ENCODE results near the gene ATP1A1.

Gene ATP1A1

GRCh38 chr1:116329524-116330341, 43.3 kb upstream of the ATP1A1 start:
- no peak for TF ChIP-seq EZH2 (IDR thresholded peaks at IDR 0.05; ENCODE audit: borderline replicate concordance, low read length)
- TF ChIP-seq CTCF (IDR thresholded peaks at IDR 0.05; ENCODE audit: low read length) = no peak
- no peaks in the 10 kb centered on the region for H3K9me3 ChIP-seq (ENCODE audit: low read length)
- no peak overlapping the region for H3K9ac ChIP-seq (ENCODE audit: low read length)
- H3K4me1 ChIP-seq (ENCODE audit: insufficient read depth, low read length, severe bottlenecking) = no peaks in the 10 kb centered on the region
- H2AFZ ChIP-seq (ENCODE audit: low read length) = no peak overlapping the region
- no peaks in the 10 kb centered on the region for H3K27me3 ChIP-seq (ENCODE audit: insufficient read depth, low read length)
- no peak overlapping the region for H3K4me2 ChIP-seq (ENCODE audit: low read length)
- H4K20me1 ChIP-seq (ENCODE audit: insufficient read depth, low read length) = no peaks in the 10 kb centered on the region
- H3K79me2 ChIP-seq (ENCODE audit: insufficient read depth, low read length) = no peaks in the 10 kb centered on the region
- H3K4me3 ChIP-seq (ENCODE audit: low read depth, low read length, poor library complexity, severe bottlenecking) = no peak overlapping the region
- H3K9me2 ChIP-seq (ENCODE audit: low read depth, low read length) = no peaks in the 10 kb centered on the region
- no peak overlapping the region for H3K27ac ChIP-seq (ENCODE audit: low read depth, low read length, poor library complexity, severe bottlenecking)
- H3K36me3 ChIP-seq (ENCODE audit: insufficient read depth, low read length) = no peaks in the 10 kb centered on the region
- H3F3A ChIP-seq (ENCODE audit: insufficient read depth, low read length) = no peaks in the 10 kb centered on the region

GRCh38 chr1:116330342-116330652, 42.7 kb upstream of the ATP1A1 start:
- Histone ChIP-seq H3K4me3 (ENCODE audit: low read depth, low read length, poor library complexity, severe bottlenecking) (no peak overlapping the region), H3F3A (ENCODE audit: insufficient read depth, low read length) (no peaks in the 10 kb centered on the region), H3K27me3 (ENCODE audit: insufficient read depth, low read length) (no peaks in the 10 kb centered on the region), H3K9ac (ENCODE audit: low read length) (no peak overlapping the region), H3K36me3 (ENCODE audit: insufficient read depth, low read length) (no peaks in the 10 kb centered on the region), H3K27ac (ENCODE audit: low read depth, low read length, poor library complexity, severe bottlenecking) (no peak overlapping the region), H3K4me1 (ENCODE audit: insufficient read depth, low read length, severe bottlenecking) (no peaks in the 10 kb centered on the region), H3K9me2 (ENCODE audit: low read depth, low read length) (no peaks in the 10 kb centered on the region), H2AFZ (ENCODE audit: low read length) (no peak overlapping the region), H4K20me1 (ENCODE audit: insufficient read depth, low read length) (no peaks in the 10 kb centered on the region), H3K4me2 (ENCODE audit: low read length) (no peak overlapping the region), H3K79me2 (ENCODE audit: insufficient read depth, low read length) (no peaks in the 10 kb centered on the region), H3K9me3 (ENCODE audit: low read length) (no peaks in the 10 kb centered on the region)
- no peak for TF ChIP-seq CTCF (IDR thresholded peaks at IDR 0.05; ENCODE audit: low read length)
- no peak for TF ChIP-seq EZH2 (IDR thresholded peaks at IDR 0.05; ENCODE audit: borderline replicate concordance, low read length)

DNA sequence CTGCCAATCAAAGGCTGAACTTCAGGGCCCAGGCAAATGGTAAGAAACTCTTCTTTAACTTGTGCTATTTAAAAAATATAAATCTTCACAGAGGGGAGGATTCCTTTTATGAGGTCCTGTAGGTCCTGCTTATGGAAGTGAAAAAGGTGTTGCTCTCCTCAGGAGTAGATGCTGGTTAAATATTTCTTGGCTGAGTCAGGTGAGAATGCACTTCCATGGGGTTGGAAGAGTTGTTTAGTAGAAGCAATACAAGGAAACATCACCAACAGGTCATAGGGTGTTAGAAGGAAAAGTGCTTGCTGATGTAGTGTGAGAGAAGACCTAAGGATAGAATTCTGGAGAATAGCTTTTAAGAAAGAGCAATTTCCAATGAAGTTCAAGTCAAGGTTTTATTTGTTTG, 42.2 kb upstream of the ATP1A1 start:
- H3K79me2 ChIP-seq (ENCODE audit: insufficient read depth, low read length) = no peaks in the 10 kb centered on the region
- no peaks in the 10 kb centered on the region for H3K27me3 ChIP-seq (ENCODE audit: insufficient read depth, low read length)
- H4K20me1 ChIP-seq (ENCODE audit: insufficient read depth, low read length) = no peaks in the 10 kb centered on the region
- H3K36me3 ChIP-seq (ENCODE audit: insufficient read depth, low read length) = no peaks in the 10 kb centered on the region
- TF ChIP-seq EZH2 (IDR thresholded peaks at IDR 0.05; ENCODE audit: borderline replicate concordance, low read length) = no peak
- no peak for TF ChIP-seq CTCF (IDR thresholded peaks at IDR 0.05; ENCODE audit: low read length)
- H3F3A ChIP-seq (ENCODE audit: insufficient read depth, low read length) = no peaks in the 10 kb centered on the region
- H3K9ac ChIP-seq (ENCODE audit: low read length) = no peak overlapping the region
- H3K4me1 ChIP-seq (ENCODE audit: insufficient read depth, low read length, severe bottlenecking) = no peaks in the 10 kb centered on the region
- no peak overlapping the region for H3K4me3 ChIP-seq (ENCODE audit: low read depth, low read length, poor library complexity, severe bottlenecking)
- no peak overlapping the region for H3K27ac ChIP-seq (ENCODE audit: low read depth, low read length, poor library complexity, severe bottlenecking)
- H3K9me3 ChIP-seq (ENCODE audit: low read length) = no peaks in the 10 kb centered on the region
- H3K4me2 ChIP-seq (ENCODE audit: low read length) = no peak overlapping the region
- no peaks in the 10 kb centered on the region for H3K9me2 ChIP-seq (ENCODE audit: low read depth, low read length)
- H2AFZ ChIP-seq (ENCODE audit: low read length) = no peak overlapping the region
